HG03442 (cell line): ENCODE measurements around the gene PDE7B.
"Not testable (repeated sequence)": the region's sequence is repeated elsewhere in the genome, so short reads cannot be mapped to it uniquely, and the experiment has no call there.

Experiments used
- ATAC-seq: cut with Tn5 transposase; IDR thresholded peaks from one replicate; pipeline ENCODE4 v1.9.1; 2021; ENCODE audit warnings: mild to moderate bottlenecking, moderate library complexity; ENCODE audit not compliant: unreplicated experiment

PDE7B gene

GRCh38 chr6:135842618-135843392, 8.7 kb upstream of the PDE7B start:
- no peak for ATAC-seq

GRCh38 chr6:135850882-135851281, 619 bp upstream of the PDE7B start:
- no peak for ATAC-seq

GRCh38 chr6:135852746-135853145, 1.2 kb downstream of the PDE7B start:
- ATAC-seq = no peak

GRCh38 chr6:135853227-135853626, 1.7 kb downstream of the PDE7B start:
- ATAC-seq = no peak

GRCh38 chr6:135853986-135854385, 2.5 kb downstream of the PDE7B start:
- no peak for ATAC-seq

GRCh38 chr6:135854799-135855198, 3.3 kb downstream of the PDE7B start:
- ATAC-seq = no peak

- ATAC-seq = no peak
Measured at GRCh38 chr6:135858931-135859330, 7.4 kb downstream of the PDE7B start.

- ATAC-seq = no peak
Measured at GRCh38 chr6:135860361-135860760, 8.9 kb downstream of the PDE7B start.

GRCh38 chr6:135861189-135861588, 9.7 kb downstream of the PDE7B start:
- peak; percentile 68 for ATAC-seq

GRCh38 chr6:135864929-135865328, 13.4 kb downstream of the PDE7B start:
- not testable (repeated sequence) for ATAC-seq

GRCh38 chr6:135866445-135867123, 15.1 kb downstream of the PDE7B start:
- ATAC-seq = no peak

- ATAC-seq = no peak
Measured at GRCh38 chr6:135867332-135867731, 15.8 kb downstream of the PDE7B start.

GRCh38 chr6:135869857-135870256, 18.4 kb downstream of the PDE7B start:
- no peak for ATAC-seq

GRCh38 chr6:135870722-135871121, 19.2 kb downstream of the PDE7B start:
- ATAC-seq = no peak

- no peak for ATAC-seq
Measured at GRCh38 chr6:135871296-135871695, 19.8 kb downstream of the PDE7B start.

- no peak for ATAC-seq
Measured at GRCh38 chr6:135871878-135872277, 20.4 kb downstream of the PDE7B start.

GRCh38 chr6:135875446-135875845, 23.9 kb downstream of the PDE7B start:
- no peak for ATAC-seq

- ATAC-seq = no peak
Measured at GRCh38 chr6:135876058-135876457, 24.6 kb downstream of the PDE7B start.

- ATAC-seq = no peak
Measured at GRCh38 chr6:135877666-135878065, 26.2 kb downstream of the PDE7B start.

- peak; percentile 94 for ATAC-seq
Measured at GRCh38 chr6:135880066-135880972, 28.8 kb downstream of the PDE7B start.

- ATAC-seq = no peak
Measured at GRCh38 chr6:135883045-135883444, 31.5 kb downstream of the PDE7B start.
